Psoas muscle (tissue), 8 donors: Measurements from ENCODE around the gene ADAMTSL5. TPM values are rescaled to one million over a fixed set of nuclear protein-coding genes. Genes with fewer than 3 reads are reported as not detected.

ENCODE experiments used
- ATAC-seq, 4 donors: fragments of 200-7000 bp; cut with Tn5 transposase; one replicate each; pipeline ENCODE4 v1.9.1; 2020; ENCODE audit warnings: moderate library complexity in 3 of 4, mild to moderate bottlenecking in 2 of 4
- DNase-seq, 2 donors: peaks; one replicate each; pipeline ENCODE4 v3.0.0-alpha.2; 2020
- H3K27ac ChIP-seq: fragments of 200-600 bp; one replicate; pipeline ENCODE4 v1.8.0; 2022
- H3K27me3 ChIP-seq, 3 donors: fragments of 200-600 bp in 1 of 3; one replicate each; pipeline versions ENCODE4 v1.6.1 to v1.8.0; 2013 to 2022; ENCODE audit warnings: low read length in 2 of 3, mild to moderate bottlenecking in 2 of 3, moderate library complexity in 1 of 3; ENCODE audit not compliant: insufficient read depth in 3 of 3
- H3K36me3 ChIP-seq, 2 donors: fragments of 200-600 bp in 1 of 2; one replicate each; pipeline versions ENCODE4 v1.6.1 to v1.8.0; 2013 to 2022; ENCODE audit warnings: low read depth in 1 of 2, mild to moderate bottlenecking in 1 of 2, moderate library complexity in 1 of 2; ENCODE audit not compliant: insufficient read depth in 1 of 2
- H3K4me1 ChIP-seq: fragments of 200-600 bp; one replicate; pipeline ENCODE4 v1.8.0; 2022
- H3K4me3 ChIP-seq: fragments of 200-600 bp; one replicate; pipeline ENCODE4 v1.8.0; 2022; ENCODE audit warnings: mild to moderate bottlenecking
- H3K9me3 ChIP-seq: fragments of 200-600 bp; one replicate; pipeline ENCODE4 v1.8.0; 2022
- WGBS, 3 donors: extraction: QIAGEN DNeasy Blood & Tissue Kit; methylation state at CpG; one replicate each; pipeline versions ENCODE4 v1.1.6 to v1.1.7; 2013; 5-methylcytosine and 5-hydroxymethylcytosine counted together
- intact Hi-C, 2 donors: fragments of 100-400 bp; cut with DNase I; formaldehyde crosslinking; loops; one replicate each; pipeline versions ENCODE4 v1.11.0 to v1.14.2; 2022
- polyA plus RNA-seq, 3 donors: library from polyadenylated mRNA; stranded (reverse); fragments of 200-250 nt; gene quantifications; one replicate each; pipeline ENCODE4 v1.2.3, GENCODE V29; 2013
- total RNA-seq, 4 donors: library from RNA; stranded (reverse); fragmentation: NEBNext Ultra II Directional in 2 of 4; extraction: Animal tissue kit (Norgen Biotek cat#: 25700) in 2 of 4; gene quantifications; one replicate each; pipeline versions ENCODE4 v1.2.1 to v1.2.4, GENCODE V29; 2021 to 2023
- TF ChIP-seq, protein P1 (sequence below): fragments of 200-600 bp; IDR thresholded peaks from one replicate; pipeline ENCODE4 v1.8.0; 2022; ENCODE audit warnings: antibody characterized with exemption
- donor health status: healthy with polysubstance abuse.
- donor health status: DM: no; HTN: no; CAD: no; lungs with moderate emphysema.
- donor health status: Bipolar disorder and iron deficiency.
- donor health status: healthy.
- donor health status: DM: yes; HTN: yes; CAD: no.
- donor health status: DM: no; HTN: no; CAD: no.
- donor health status: DM: no; HTN: no; CAD: no.
- donor health status: DM: yes; HTN: yes; CAD: no.

ADAMTSL5 gene
- total and polyA plus RNA-seq, 7 donors: 3.9 to 20.1 (median 12.6) TPM

DNA sequence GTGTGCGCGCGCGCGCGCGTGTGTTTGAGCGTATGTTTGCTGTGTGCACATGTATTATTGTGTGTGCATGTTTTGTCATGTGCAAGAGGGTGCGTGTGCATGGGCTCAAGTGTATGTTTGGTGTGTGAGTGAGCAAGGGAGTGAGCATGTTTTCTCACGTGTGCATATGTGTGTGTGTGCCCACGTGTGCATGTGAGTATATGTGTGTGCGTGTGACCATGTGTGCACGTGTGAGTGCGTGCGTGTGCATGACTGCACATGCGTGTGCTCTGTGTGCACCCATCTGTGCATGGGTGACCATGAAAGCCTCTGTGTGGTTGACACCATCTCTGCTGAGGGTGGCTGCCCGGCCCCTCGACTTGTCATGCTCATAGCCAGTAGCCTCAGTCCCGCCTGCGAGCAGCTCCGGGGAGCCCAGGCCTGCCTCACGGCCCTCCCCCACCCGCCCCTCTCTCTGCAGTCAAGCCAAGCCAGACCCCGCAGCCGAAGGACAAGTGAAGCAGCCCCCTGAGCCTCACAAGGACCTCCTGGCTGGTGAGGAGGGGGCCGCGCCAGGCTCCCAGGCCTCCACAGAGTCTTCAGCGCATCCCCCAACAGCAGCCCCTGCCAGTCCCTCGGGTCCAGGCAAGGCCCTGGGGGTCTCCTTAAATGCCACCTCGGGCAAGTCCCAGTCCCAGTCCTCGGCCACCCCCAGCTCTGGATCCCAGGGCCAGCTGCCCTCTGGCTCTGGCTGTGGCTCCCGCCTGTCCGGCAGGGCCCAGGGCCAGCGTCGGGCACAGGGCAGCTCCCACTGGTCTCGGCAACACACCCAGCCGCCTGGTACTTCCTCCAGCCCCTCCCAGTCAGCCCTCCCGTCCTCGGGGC lies 15.9 kb downstream of the ADAMTSL5 start:
- H3K36me3 ChIP-seq: no peaks in the 10 kb centered on the region
- intact Hi-C loops: no loop called here
- peaks cover 0 to 20% (median 7%) of the 10 kb centered on the region in 3 donors for H3K27me3 ChIP-seq
- 59 to 60% (median 60%) methylated on average over 39 of the region's 39 CpGs for WGBS, 3 donors
- ATAC-seq (no peak), DNase-seq (no peak)
- TF ChIP-seq, protein P1, sequence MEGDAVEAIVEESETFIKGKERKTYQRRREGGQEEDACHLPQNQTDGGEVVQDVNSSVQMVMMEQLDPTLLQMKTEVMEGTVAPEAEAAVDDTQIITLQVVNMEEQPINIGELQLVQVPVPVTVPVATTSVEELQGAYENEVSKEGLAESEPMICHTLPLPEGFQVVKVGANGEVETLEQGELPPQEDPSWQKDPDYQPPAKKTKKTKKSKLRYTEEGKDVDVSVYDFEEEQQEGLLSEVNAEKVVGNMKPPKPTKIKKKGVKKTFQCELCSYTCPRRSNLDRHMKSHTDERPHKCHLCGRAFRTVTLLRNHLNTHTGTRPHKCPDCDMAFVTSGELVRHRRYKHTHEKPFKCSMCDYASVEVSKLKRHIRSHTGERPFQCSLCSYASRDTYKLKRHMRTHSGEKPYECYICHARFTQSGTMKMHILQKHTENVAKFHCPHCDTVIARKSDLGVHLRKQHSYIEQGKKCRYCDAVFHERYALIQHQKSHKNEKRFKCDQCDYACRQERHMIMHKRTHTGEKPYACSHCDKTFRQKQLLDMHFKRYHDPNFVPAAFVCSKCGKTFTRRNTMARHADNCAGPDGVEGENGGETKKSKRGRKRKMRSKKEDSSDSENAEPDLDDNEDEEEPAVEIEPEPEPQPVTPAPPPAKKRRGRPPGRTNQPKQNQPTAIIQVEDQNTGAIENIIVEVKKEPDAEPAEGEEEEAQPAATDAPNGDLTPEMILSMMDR: no peak
- no peak overlapping the region for H3K27ac ChIP-seq
- no peak overlapping the region for H3K4me3 ChIP-seq
- H3K4me1 ChIP-seq: no peaks in the 10 kb centered on the region
- H3K9me3 ChIP-seq: no peaks in the 10 kb centered on the region

DNA sequence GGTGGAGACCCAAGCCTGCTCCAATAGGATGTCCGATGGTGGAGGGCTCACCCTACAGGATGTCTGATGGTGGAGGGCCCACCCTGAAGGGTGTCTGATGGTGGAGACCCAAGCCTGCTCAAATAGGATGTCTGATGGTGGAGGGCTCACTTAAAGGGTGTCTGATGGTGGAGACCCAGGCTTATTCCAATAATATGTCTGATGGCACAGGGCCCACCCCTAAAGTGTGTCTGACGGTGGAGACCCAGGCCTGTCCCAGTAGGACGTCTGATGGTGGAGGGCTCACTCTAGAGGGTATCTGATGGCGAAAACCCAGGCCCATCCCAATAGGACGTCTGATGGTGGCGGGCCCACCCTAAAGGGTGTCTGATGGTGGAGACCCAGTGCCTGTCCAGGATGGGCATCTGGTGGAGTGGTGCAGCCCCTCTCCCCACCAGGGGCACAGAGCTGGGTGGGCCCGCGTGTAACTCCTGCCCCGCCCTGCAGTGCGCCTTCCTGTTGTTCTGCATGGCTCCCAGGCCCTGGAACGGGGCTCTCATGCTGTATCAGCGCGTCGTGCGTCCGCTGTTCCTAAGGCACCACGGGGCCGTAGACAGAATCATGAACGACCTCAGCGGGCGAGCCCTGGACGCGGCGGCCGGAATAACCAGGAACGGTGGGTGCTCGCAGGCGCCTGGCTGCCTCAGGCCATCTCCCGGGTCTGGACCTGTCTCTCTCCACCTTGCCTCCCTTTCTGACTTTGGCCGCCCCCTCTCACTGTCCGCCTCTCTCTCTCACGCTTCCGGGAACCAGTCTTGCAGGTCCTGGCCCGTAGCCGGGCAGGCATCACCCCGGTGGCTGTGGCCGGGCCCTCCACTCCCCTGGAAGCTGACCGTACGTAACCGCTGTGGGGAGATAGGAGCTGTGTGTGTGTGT lies 16.8 kb downstream of the ADAMTSL5 start:
- no peak overlapping the region for H3K4me3 ChIP-seq
- ATAC-seq (no peak), DNase-seq (no peak)
- 74 to 76% (median 74%) methylated on average over 38 to 40 of the region's 40 CpGs for WGBS, 3 donors
- peaks cover 7% of the 10 kb centered on the region for H3K4me1 ChIP-seq
- peaks cover 0 to 17% (median 5%) of the 10 kb centered on the region in 3 donors for H3K27me3 ChIP-seq
- H3K9me3 ChIP-seq: no peaks in the 10 kb centered on the region
- no peak overlapping the region for H3K27ac ChIP-seq
- TF ChIP-seq, protein P1: no peak
- H3K36me3 ChIP-seq: no peaks in the 10 kb centered on the region
- intact Hi-C loops: no loop called here

DNA sequence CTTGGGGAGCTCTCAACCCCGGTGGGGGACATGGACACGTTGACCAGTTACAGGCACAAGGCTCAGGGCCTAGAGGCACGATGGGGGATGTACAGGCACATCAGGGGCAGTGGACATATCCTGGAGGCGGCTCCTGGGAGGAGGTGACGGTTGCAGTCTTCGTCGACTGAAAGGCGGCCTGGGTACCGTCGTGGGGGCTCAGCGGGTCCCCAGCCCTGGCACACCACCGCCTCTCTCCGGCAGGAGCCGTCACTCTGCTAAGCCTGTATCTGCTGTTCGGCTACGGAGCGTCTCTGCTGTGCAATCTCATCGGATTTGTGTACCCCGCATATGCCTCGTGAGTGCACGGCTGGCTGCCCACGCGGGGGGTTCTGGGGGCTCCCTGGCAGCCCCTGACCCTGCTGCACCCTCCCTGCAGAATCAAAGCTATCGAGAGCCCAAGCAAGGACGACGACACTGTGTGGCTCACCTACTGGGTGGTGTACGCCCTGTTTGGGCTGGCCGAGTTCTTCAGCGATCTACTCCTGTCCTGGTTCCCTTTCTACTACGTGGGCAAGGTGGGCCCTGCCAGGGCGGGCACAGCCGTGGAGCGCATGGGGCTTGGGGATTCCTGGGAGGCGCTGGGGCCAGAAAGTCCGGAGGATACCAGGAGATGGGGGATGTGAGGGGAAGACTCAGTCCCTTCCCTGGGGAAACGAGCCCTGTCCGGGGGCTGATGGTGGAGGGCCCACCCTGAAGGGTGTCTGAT lies 17.6 kb downstream of the ADAMTSL5 start:
- DNase-seq: no peak
- no peak for ATAC-seq

More for the DNA sequence above, 17.6 kb downstream of the ADAMTSL5 start:
- Histone ChIP-seq H3K9me3 (no peaks in the 10 kb centered on the region), H3K27ac (no peak overlapping the region), H3K27me3 (peaks cover 0 to 17% (median 5%) of the 10 kb centered on the region in 3 donors), H3K4me3 (no peak overlapping the region), H3K4me1 (peaks cover 7% of the 10 kb centered on the region), H3K36me3 (no peaks in the 10 kb centered on the region)
- intact Hi-C loops: no loop called here
- WGBS, 3 donors: 78 to 85% (median 81%) methylated on average over 36 to 37 of the region's 37 CpGs
- TF ChIP-seq, protein P1: no peak
